GM12878 (cell line): ENCODE data around the gene SLX9. TPM values are rescaled to one million over a fixed set of nuclear protein-coding genes. Genes with fewer than 3 reads are reported as not detected.
A peak's percentile ranks its signal among the peaks of the same experiment; 100 is the strongest.

Experiments used
- ATAC-seq: fragments of 200-7000 bp; cut with Tn5 transposase; 3 replicates; pipeline ENCODE4 v1.9.1; 2020; ENCODE audit warnings: mild to moderate bottlenecking, moderate library complexity
- BruUV-seq: library from RNA; stranded (reverse); fragments of 400-500 nt; replicated peaks from 2 replicates; lab custom pipeline; 2021; lab: Mats Ljungman, UMichigan
- CTCF ChIA-PET: fragments of 300-600 bp; sonication (Branson Sonifier 250); formaldehyde crosslinking; extraction: SDS; loops from one replicate; lab custom pipeline; 2021; ENCODE audit warnings: inconsistent platforms; lab: Yijun Ruan, JAX
- POLR2A ChIA-PET: fragments of 350-600 bp; formaldehyde crosslinking; extraction: SDS; loops from one replicate; lab custom pipeline; 2021; ENCODE audit warnings: inconsistent platforms; lab: Charles Lee
- RAD21 ChIA-PET: fragments of 300-600 bp; sonication (Branson Sonifier 250); formaldehyde crosslinking; loops from one replicate; lab custom pipeline; 2023; ENCODE audit warnings: antibody characterized with exemption; ENCODE audit not compliant: unreplicated experiment; lab: Charles Lee
- SMC1A ChIA-PET: fragments of 300-600 bp; sonication (Branson Sonifier 250); formaldehyde crosslinking; loops from one replicate; lab custom pipeline; 2023; ENCODE audit not compliant: unreplicated experiment, uncharacterized antibody; lab: Charles Lee
- DNase-seq: peaks from one replicate; pipeline ENCODE4 v3.0.0-alpha.2; 2011; ENCODE audit warnings: low read depth, low spot score
- FAIRE-seq: peaks from 3 replicates; lab custom pipeline; 2011; peaks lifted over from hg19 to GRCh38; lab: Jason Lieb, UNC
- H2AFZ ChIP-seq: 2 replicates; pipeline ENCODE4 v1.6.0; 2011; ENCODE audit warnings: low read depth, low read length, control low read depth; ENCODE audit not compliant: control insufficient read depth
- H3K27ac ChIP-seq: 2 replicates; pipeline ENCODE4 v1.5.1; 2011; ENCODE audit warnings: control low read depth; ENCODE audit not compliant: control insufficient read depth, insufficient read depth
- H3K27me3 ChIP-seq, 2 experiments: replicated peaks in 1 of 2; 2 replicates each; pipeline versions ENCODE4 v1.6.0 to v1.6.1; 2011; ENCODE audit warnings: low read length in 1 of 2; ENCODE audit not compliant: control insufficient read depth in 2 of 2, insufficient read depth in 2 of 2
- H3K36me3 ChIP-seq, 2 experiments: 2 replicates each; pipeline ENCODE4 v1.5.1; 2011; ENCODE audit warnings: low read length in 1 of 2; ENCODE audit not compliant: control insufficient read depth in 2 of 2, insufficient read depth in 2 of 2
- H3K4me1 ChIP-seq: 2 replicates; pipeline ENCODE4 v1.6.1; 2011; ENCODE audit warnings: mild to moderate bottlenecking, low read length, moderate library complexity, mixed read lengths; ENCODE audit not compliant: control insufficient read depth, insufficient read depth
- H3K4me2 ChIP-seq: 2 replicates; pipeline ENCODE4 v1.6.0; 2011; ENCODE audit warnings: control low read depth; ENCODE audit not compliant: control insufficient read depth, insufficient read depth
- H3K4me3 ChIP-seq: fragments of 200-600 bp; sonication (generic); 2 replicates; pipeline ENCODE4 v1.5.1; 2016
- H3K79me2 ChIP-seq: 2 replicates; pipeline ENCODE4 v1.6.0; 2011; ENCODE audit warnings: low read length; ENCODE audit not compliant: control insufficient read depth, insufficient read depth
- H3K9ac ChIP-seq: 2 replicates; pipeline ENCODE4 v1.8.0; 2011; ENCODE audit warnings: low read length, control low read depth, mixed read lengths; ENCODE audit not compliant: control insufficient read depth, insufficient read depth
- H3K9me3 ChIP-seq: replicated peaks from 3 replicates; pipeline ENCODE4 v1.5.1; 2011; ENCODE audit warnings: mild to moderate bottlenecking, low read length; ENCODE audit not compliant: control insufficient read depth, insufficient read depth
- H4K20me1 ChIP-seq: 2 replicates; pipeline ENCODE4 v1.6.0; 2011; ENCODE audit not compliant: control insufficient read depth, insufficient read depth
- ATF3 ChIP-seq: IDR thresholded peaks from 2 replicates; pipeline ENCODE4 v1.6.1; 2011; ENCODE audit warnings: low read depth, mild to moderate bottlenecking, low read length, moderate library complexity, borderline replicate concordance; ENCODE audit errors: extremely low read depth
- BACH1 ChIP-seq: fragments of 450-650 bp; IDR thresholded peaks from 2 replicates; pipeline ENCODE4 v1.6.1; 2017; ENCODE audit warnings: mild to moderate bottlenecking, borderline replicate concordance
- BRCA1 ChIP-seq: IDR thresholded peaks from 2 replicates; pipeline ENCODE4 v1.6.1; 2011; ENCODE audit warnings: low read depth, low read length, improper control_type of control experiment
- CBX5 ChIP-seq: sonication (generic); IDR thresholded peaks from 2 replicates; pipeline ENCODE4 v1.6.1; 2016; ENCODE audit warnings: low read depth, moderate library complexity, mild to moderate bottlenecking, inconsistent platforms
- CHD1 ChIP-seq: IDR thresholded peaks from 2 replicates; pipeline ENCODE4 v1.6.1; 2012; ENCODE audit warnings: low read depth, low read length, improper control_type of control experiment
- ESRRA ChIP-seq: IDR thresholded peaks from 2 replicates; pipeline ENCODE4 v1.6.1; 2012; ENCODE audit warnings: mild to moderate bottlenecking, low read length, improper control_type of control experiment
- ETV6 ChIP-seq, 2 experiments: fragments of 450-650 bp in 1 of 2; IDR thresholded peaks in 1 of 2; conservative IDR thresholded peaks in 1 of 2; 2 replicates each; pipeline ENCODE4 v1.6.1; 2014; ENCODE audit warnings: antibody characterized with exemption in 1 of 2, borderline replicate concordance in 1 of 2, low read depth in 1 of 2, mild to moderate bottlenecking in 1 of 2, moderate library complexity in 1 of 2
- HDAC2 ChIP-seq: fragments of 200-600 bp; sonication (generic); IDR thresholded peaks from 2 replicates; pipeline ENCODE4 v1.6.1; 2017
- KLF5 ChIP-seq: fragments of 450-650 bp; IDR thresholded peaks from 2 replicates; pipeline ENCODE4 v1.6.1; 2014; ENCODE audit warnings: mild to moderate bottlenecking; ENCODE audit not compliant: partially characterized antibody
- NFXL1 ChIP-seq: fragments of 450-650 bp; IDR thresholded peaks from 2 replicates; pipeline ENCODE4 v1.6.1; 2017; ENCODE audit warnings: antibody characterized with exemption, mild to moderate bottlenecking, borderline replicate concordance
- USF1 ChIP-seq: IDR thresholded peaks from 2 replicates; pipeline ENCODE4 v1.6.1; 2011; ENCODE audit warnings: borderline replicate concordance, low read depth, mild to moderate bottlenecking, moderate library complexity, mixed read lengths, low read length; ENCODE audit not compliant: insufficient read depth; ENCODE audit errors: extremely low read length
- ZBTB11 ChIP-seq: fragments of 450-650 bp; formaldehyde crosslinking; IDR thresholded peaks from 2 replicates; pipeline ENCODE4 v1.5.0; 2022; ENCODE audit warnings: mild to moderate bottlenecking, missing genetic modification characterization
- ZNF592 ChIP-seq: fragments of 450-650 bp; IDR thresholded peaks from 2 replicates; pipeline ENCODE4 v1.6.1; 2017; ENCODE audit warnings: mild to moderate bottlenecking, moderate library complexity
- WGBS: methylation state at CpG from one replicate; pipeline ENCODE4 v1.1.6; 2016; ENCODE audit warnings: low lambda C conversion rate; ENCODE audit not compliant: insufficient replicate concordance, insufficient coverage; ENCODE audit errors: missing lambda C conversion rate; 5-methylcytosine and 5-hydroxymethylcytosine counted together
- in situ Hi-C: fragments of 300-500 bp; cut with MboI; formaldehyde crosslinking; loops from 9 replicates; pipeline ENCODE4 v1.14.3; 2018; ENCODE audit warnings: mixed read lengths
- intact Hi-C: fragments of 100-400 bp; cut with micrococcal nuclease; formaldehyde crosslinking; loops from one replicate; pipeline ENCODE4 v1.14.2; 2022; ENCODE audit not compliant: unreplicated experiment
- polyA plus RNA-seq, 11 experiments: library from polyadenylated mRNA; depleted of rRNA in 4 of 11; unstranded in 6 of 11; stranded (reverse) in 5 of 11; fragments of >200 nt; fragmentation: Nextera tagmentation in 4 of 11; fragmentation: Illumina TruSeq in 1 of 11; extraction: Ambion mirVana in 4 of 11; extraction: Trizol in 1 of 11; gene quantifications; 1 replicate in 1 of 11; 2 replicates in 10 of 11; pipeline versions ENCODE4 v1.2.1 to v1.2.3, GENCODE V29; 2011 to 2016; ENCODE audit warnings: inconsistent platforms in 2 of 11, missing spikeins in 2 of 11, low read depth in 1 of 11
- total RNA-seq, 4 experiments: library from RNA; depleted of rRNA in 3 of 4; stranded (reverse); fragments of >200 nt in 3 of 4; fragmentation: Illumina TruSeq in 1 of 4; extraction: Trizol in 1 of 4; gene quantifications; 2 replicates each; pipeline versions ENCODE4 v1.2.1 to v1.2.3, GENCODE V29; 2013 to 2021

The SLX9 gene
- total and polyA plus RNA-seq, 10 of the 15 experiments (the other 5 are each of a cell fraction or from before 2014, with no cell fraction given): 0.69 to 81.3 (median 33.9) TPM

- SMC1A ChIA-PET: interaction anchor here (0.8 to 12.3 kb wide), 5 partner anchors 8 to 285 kb away, joined by 3 to 153 read pairs (median 4); no protein-coding TSS in a partner anchor
Observed at GRCh38 chr21:44941567-44941966, 1.7 kb downstream of the SLX9 start.

More at GRCh38 chr21:44941567-44941966, 1.7 kb downstream of the SLX9 start:
- ChIA-PET POLR2A (interaction anchor here (0.6 to 2.0 kb wide), 2 partner anchors 14 to 197 kb away, joined by 3 to 9 read pairs; no protein-coding TSS in a partner anchor), CTCF (interaction anchor here (0.6 to 11.8 kb wide), 9 partner anchors 8 to 197 kb away, joined by 3 to 219 read pairs (median 3); no protein-coding TSS in a partner anchor), RAD21 (interaction anchor here (0.7 to 3.6 kb wide), 7 partner anchors 10 to 195 kb away, joined by 3 to 14 read pairs (median 3); no protein-coding TSS in a partner anchor)
- Histone ChIP-seq H3K4me3 (peak overlapping the region; percentile 92; the same call in 1 of the 2 replicates), H4K20me1 (peaks cover 3% of the 10 kb centered on the region; the same call in 1 of the 2 replicates), H2AFZ (no peak overlapping the region), H3K36me3 (peaks cover 3 to 10% of the 10 kb centered on the region in 2 experiments; a peak in 2 of 4 replicates), H3K4me1 (peaks cover 18% of the 10 kb centered on the region), H3K4me2 (peak overlapping the region; percentile 64), H3K9me3 (no peaks in the 10 kb centered on the region), H3K9ac (no peak overlapping the region), H3K79me2 (peaks cover 35% of the 10 kb centered on the region), H3K27ac (no peak overlapping the region), H3K27me3 (no peaks in the 10 kb centered on the region)
- DNase-seq (no peak), ATAC-seq (no peak), FAIRE-seq (no peak)
- BruUV-seq: no TSS peak
- 85% methylated on average over 8 of the region's 8 CpGs for WGBS
- intact Hi-C loops: no loop called here
- in situ Hi-C loops: no loop called here
- no peak for TF ChIP-seq KLF5
- no peak for TF ChIP-seq ZBTB11 (CRISPR knock-in tag)
- TF ChIP-seq HDAC2: no peak
- no peak for TF ChIP-seq CBX5
- TF ChIP-seq ATF3: no peak
- TF ChIP-seq USF1: no peak
- no peak for TF ChIP-seq ETV6 (conservative IDR thresholded peaks at IDR 0.05 in 1 of 2, IDR thresholded peaks at IDR 0.05 in 1 of 2; ENCODE audit: borderline replicate concordance in 1 of 2, low read depth in 1 of 2)
- no peak for TF ChIP-seq ESRRA
- TF ChIP-seq BRCA1: no peak
- TF ChIP-seq ZNF592: no peak
- TF ChIP-seq BACH1: no peak
- TF ChIP-seq CHD1: no peak
- TF ChIP-seq NFXL1: no peak
